Testis (tissue), 2 donors: ENCODE data around the gene CDC14A.

Experiments used
- POLR2A ChIP-seq: fragments of 450-650 bp; IDR thresholded peaks from one replicate; pipeline ENCODE4 v1.6.1; 2017; ENCODE audit warnings: antibody characterized with exemption, mild to moderate bottlenecking, moderate library complexity
- TF ChIP-seq, protein P1 (sequence below), 3 experiments: fragments of 450-650 bp in 2 of 3; fragments of 200-600 bp in 1 of 3; sonication (generic) in 1 of 3; IDR thresholded peaks; one replicate each; pipeline ENCODE4 v1.5.1; 2016 to 2019; ENCODE audit warnings: antibody characterized with exemption in 3 of 3, mild to moderate bottlenecking in 2 of 3, moderate library complexity in 1 of 3

DNA sequence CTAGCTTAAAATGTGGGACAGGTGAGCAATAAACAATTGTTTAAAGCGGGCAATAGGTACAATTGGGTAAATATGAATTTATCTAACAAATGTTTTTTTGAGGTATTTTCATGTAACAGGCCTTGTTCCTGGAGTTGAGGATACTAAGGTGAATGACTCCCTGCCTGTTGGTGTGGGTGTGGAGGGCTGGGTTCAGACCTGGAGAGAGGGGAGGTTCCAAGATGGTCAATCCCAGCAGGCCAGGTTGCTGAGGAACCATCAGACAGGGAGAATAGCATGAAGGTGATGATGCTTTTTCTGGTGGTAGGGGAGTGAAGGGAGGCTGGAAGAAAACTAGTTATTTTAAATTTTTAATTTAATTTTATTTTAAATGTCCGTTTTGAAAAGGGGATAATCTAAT is 46.3 kb downstream of the CDC14A start:
- TF ChIP-seq, protein P1, sequence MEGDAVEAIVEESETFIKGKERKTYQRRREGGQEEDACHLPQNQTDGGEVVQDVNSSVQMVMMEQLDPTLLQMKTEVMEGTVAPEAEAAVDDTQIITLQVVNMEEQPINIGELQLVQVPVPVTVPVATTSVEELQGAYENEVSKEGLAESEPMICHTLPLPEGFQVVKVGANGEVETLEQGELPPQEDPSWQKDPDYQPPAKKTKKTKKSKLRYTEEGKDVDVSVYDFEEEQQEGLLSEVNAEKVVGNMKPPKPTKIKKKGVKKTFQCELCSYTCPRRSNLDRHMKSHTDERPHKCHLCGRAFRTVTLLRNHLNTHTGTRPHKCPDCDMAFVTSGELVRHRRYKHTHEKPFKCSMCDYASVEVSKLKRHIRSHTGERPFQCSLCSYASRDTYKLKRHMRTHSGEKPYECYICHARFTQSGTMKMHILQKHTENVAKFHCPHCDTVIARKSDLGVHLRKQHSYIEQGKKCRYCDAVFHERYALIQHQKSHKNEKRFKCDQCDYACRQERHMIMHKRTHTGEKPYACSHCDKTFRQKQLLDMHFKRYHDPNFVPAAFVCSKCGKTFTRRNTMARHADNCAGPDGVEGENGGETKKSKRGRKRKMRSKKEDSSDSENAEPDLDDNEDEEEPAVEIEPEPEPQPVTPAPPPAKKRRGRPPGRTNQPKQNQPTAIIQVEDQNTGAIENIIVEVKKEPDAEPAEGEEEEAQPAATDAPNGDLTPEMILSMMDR (IDR thresholded peaks at IDR 0.05) = no peak
- no peak for TF ChIP-seq POLR2A
